Upper lobe of left lung (tissue), 4 donors: Measurements from ENCODE around the gene B3GNT5.

Experiments used
- CTCF ChIP-seq, 6 experiments: fragments of 450-650 bp in 4 of 6; fragments of 200-600 bp in 2 of 6; sonication (generic) in 2 of 6; IDR thresholded peaks; one replicate each; pipeline ENCODE4 v1.5.1; 2016 to 2019; ENCODE audit warnings: antibody characterized with exemption in 6 of 6
- EP300 ChIP-seq, 4 donors: sonication (generic); formaldehyde crosslinking; IDR thresholded peaks; one replicate each; pipeline ENCODE4 v1.5.1; 2017; ENCODE audit warnings: antibody characterized with exemption in 4 of 4, control low read depth in 2 of 4
- POLR2A ChIP-seq, 4 donors: fragments of 450-650 bp; IDR thresholded peaks; one replicate each; pipeline ENCODE4 v1.5.1; 2016 to 2017; ENCODE audit warnings: antibody characterized with exemption in 4 of 4, mild to moderate bottlenecking in 2 of 4
- POLR2AphosphoS5 ChIP-seq, 2 donors: sonication (generic); formaldehyde crosslinking; IDR thresholded peaks; one replicate each; pipeline ENCODE4 v1.5.1; 2017; ENCODE audit warnings: antibody characterized with exemption in 2 of 2

GRCh38 chr3:183303690-183304089 is 50.6 kb downstream of the B3GNT5 start:
- TF ChIP-seq CTCF (IDR thresholded peaks at IDR 0.05), result no peak
- TF ChIP-seq POLR2AphosphoS5 (IDR thresholded peaks at IDR 0.05), result no peak
- no peak for TF ChIP-seq EP300 (IDR thresholded peaks at IDR 0.05)
- TF ChIP-seq POLR2A (IDR thresholded peaks at IDR 0.05), result no peak
